Measurements from ENCODE around the gene HOXB6. TPM values are rescaled to one million over a fixed set of nuclear protein-coding genes. Genes with fewer than 3 reads are reported as not detected.

Gene HOXB6
- polyA plus RNA-seq, 1 experiment = not detected

GRCh38 chr17:48624544-48625494 is 20.0 kb upstream of the HOXB6 start:
- peaks cover 88% of the 10 kb centered on the region for H3K27me3 ChIP-seq (ENCODE audit: control insufficient read depth, insufficient read depth, low read length)
- ChIA-PET POLR2A (no interaction called here), CTCF (interaction anchor here (1.7 to 2.0 kb wide), 3 partner anchors 10 to 273 kb away, joined by 3 to 7 read pairs (median 6); partner anchors contain the start of gene HOXB8)
- no peak for DNase-seq (ENCODE audit: low read depth)
- TF ChIP-seq CTCF (IDR thresholded peaks at IDR 0.05; ENCODE audit: insufficient read depth, low read depth, low read length) = no peak
- no peaks in the 10 kb centered on the region for H3K36me3 ChIP-seq (ENCODE audit: control insufficient read depth, insufficient read depth, low read length)
- no peak overlapping the region for H3K4me3 ChIP-seq (ENCODE audit: low read depth, low read length)

GRCh38 chr17:48624118-48624517 is 19.3 kb upstream of the HOXB6 start:
- no peak for TF ChIP-seq CTCF (IDR thresholded peaks at IDR 0.05; ENCODE audit: insufficient read depth, low read depth, low read length)
- CTCF ChIA-PET = interaction anchor here (1.4 to 2.0 kb wide), 4 partner anchors 8 to 273 kb away, joined by 3 to 6 read pairs (median 6); partner anchors contain the start of gene HOXB8
- peaks cover 90% of the 10 kb centered on the region for H3K27me3 ChIP-seq (ENCODE audit: control insufficient read depth, insufficient read depth, low read length)
- no peak overlapping the region for H3K4me3 ChIP-seq (ENCODE audit: low read depth, low read length)
- POLR2A ChIA-PET = interaction anchor here (0.6 kb wide), 1 partner anchor 475 kb away, joined by 3 read pairs; no protein-coding TSS in a partner anchor
- no peaks in the 10 kb centered on the region for H3K36me3 ChIP-seq (ENCODE audit: control insufficient read depth, insufficient read depth, low read length)
- no peak for DNase-seq (ENCODE audit: low read depth)

- H3K27me3 ChIP-seq (ENCODE audit: control insufficient read depth, insufficient read depth, low read length) = peaks cover 88% of the 10 kb centered on the region
- no peaks in the 10 kb centered on the region for H3K36me3 ChIP-seq (ENCODE audit: control insufficient read depth, insufficient read depth, low read length)
- no peak for TF ChIP-seq CTCF (IDR thresholded peaks at IDR 0.05; ENCODE audit: insufficient read depth, low read depth, low read length)
- CTCF ChIA-PET = interaction anchor here (1.3 to 2.0 kb wide), 4 partner anchors 9 to 11 kb away, joined by 3 to 6 read pairs (median 6); partner anchors contain the start of gene HOXB8
- POLR2A ChIA-PET = interaction anchor here (0.6 kb wide), 1 partner anchor 474 kb away, joined by 3 read pairs; no protein-coding TSS in a partner anchor
- no peak for DNase-seq (ENCODE audit: low read depth)
- no peak overlapping the region for H3K4me3 ChIP-seq (ENCODE audit: low read depth, low read length)
Measured at GRCh38 chr17:48623583-48623982, 18.8 kb upstream of the HOXB6 start.

GRCh38 chr17:48622857-48623256 is 18.1 kb upstream of the HOXB6 start:
- ChIA-PET POLR2A (no interaction called here), CTCF (interaction anchor here (1.3 to 2.1 kb wide), 6 partner anchors 8 to 315 kb away, joined by 3 to 6 read pairs (median 5); partner anchors contain the start of gene HOXB8)
- no peak overlapping the region for H3K4me3 ChIP-seq (ENCODE audit: low read depth, low read length)
- H3K27me3 ChIP-seq (ENCODE audit: control insufficient read depth, insufficient read depth, low read length) = peaks cover 86% of the 10 kb centered on the region
- no peaks in the 10 kb centered on the region for H3K36me3 ChIP-seq (ENCODE audit: control insufficient read depth, insufficient read depth, low read length)
- no peak for TF ChIP-seq CTCF (IDR thresholded peaks at IDR 0.05; ENCODE audit: insufficient read depth, low read depth, low read length)
- DNase-seq (ENCODE audit: low read depth) = no peak

Measured in BJ (cell line).